Epithelial cell of prostate (primary cell): ENCODE measurements around the gene YY1.
A peak's percentile ranks its signal among the peaks of the same experiment; 100 is the strongest.
"Not testable (repeated sequence)": the region's sequence is repeated elsewhere in the genome, so short reads cannot be mapped to it uniquely, and the experiment has no call there.

Experiments used
- DNase-seq: peaks from one replicate; pipeline ENCODE4 v3.0.0-alpha.2; 2011; ENCODE audit warnings: low read depth, low spot score
- H3K27ac ChIP-seq: fragments of 450-650 bp; 2 replicates; pipeline ENCODE4 v1.5.1; 2017; ENCODE audit warnings: mild to moderate bottlenecking

The YY1 gene

GRCh38 chr14:100282766-100283419 lies 43.9 kb downstream of the YY1 start:
- peak; percentile 46 for DNase-seq
- H3K27ac ChIP-seq = peak overlapping the region; percentile 12

GRCh38 chr14:100283436-100283835 lies 44.5 kb downstream of the YY1 start:
- not testable (repeated sequence) for DNase-seq
- H3K27ac ChIP-seq = peak overlapping the region; percentile 12

- DNase-seq = no peak
- H3K27ac ChIP-seq = no peak overlapping the region
Measured at GRCh38 chr14:100283984-100284881, 45.3 kb downstream of the YY1 start.

GRCh38 chr14:100285021-100285912 lies 46.3 kb downstream of the YY1 start:
- DNase-seq = no peak
- peak overlapping the region; percentile 41 for H3K27ac ChIP-seq

GRCh38 chr14:100285913-100286400 lies 47.0 kb downstream of the YY1 start:
- no peak for DNase-seq
- H3K27ac ChIP-seq = no peak overlapping the region

GRCh38 chr14:100286484-100287191 lies 47.7 kb downstream of the YY1 start:
- H3K27ac ChIP-seq = no peak overlapping the region
- DNase-seq = no peak

GRCh38 chr14:100287202-100287997 lies 48.5 kb downstream of the YY1 start:
- H3K27ac ChIP-seq = no peak overlapping the region
- DNase-seq = no peak

GRCh38 chr14:100287998-100288295 lies 49.0 kb downstream of the YY1 start:
- not testable (repeated sequence) for DNase-seq, H3K27ac ChIP-seq

- DNase-seq = no peak
- no peak overlapping the region for H3K27ac ChIP-seq
Measured at GRCh38 chr14:100288382-100289185, 49.6 kb downstream of the YY1 start.

GRCh38 chr14:100289916-100290606 lies 51.1 kb downstream of the YY1 start:
- no peak for DNase-seq
- H3K27ac ChIP-seq = no peak overlapping the region

- H3K27ac ChIP-seq = no peak overlapping the region
- no peak for DNase-seq
Measured at GRCh38 chr14:100290607-100291304, 51.8 kb downstream of the YY1 start.

- no peak overlapping the region for H3K27ac ChIP-seq
- DNase-seq = no peak
Measured at GRCh38 chr14:100291305-100292075, 52.5 kb downstream of the YY1 start.

- no peak for DNase-seq
- H3K27ac ChIP-seq = no peak overlapping the region
Measured at GRCh38 chr14:100292301-100292775, 53.4 kb downstream of the YY1 start.

- DNase-seq = no peak
- H3K27ac ChIP-seq = no peak overlapping the region
Measured at GRCh38 chr14:100292776-100293461, 54.0 kb downstream of the YY1 start.

- no peak overlapping the region for H3K27ac ChIP-seq
Measured at GRCh38 chr14:100293497-100294212, 54.7 kb downstream of the YY1 start.

More at GRCh38 chr14:100293497-100294212, 54.7 kb downstream of the YY1 start:
- DNase-seq = no peak
